Right ventricle myocardium superior (tissue), 1 donor: Measurements from ENCODE around the gene S100A4. TPM values are rescaled to one million over a fixed set of nuclear protein-coding genes. Genes with fewer than 3 reads are reported as not detected.
A peak's percentile ranks its signal among the peaks of the same experiment; 100 is the strongest.

Source experiments
- ATAC-seq: fragments of 200-7000 bp; cut with Tn5 transposase; one replicate; pipeline ENCODE4 v1.9.1; 2020; ENCODE audit warnings: mild to moderate bottlenecking; ENCODE audit not compliant: poor library complexity
- DNase-seq: peaks from one replicate; pipeline ENCODE4 v3.0.0-alpha.2; 2020
- intact Hi-C: fragments of 100-400 bp; cut with DNase I; formaldehyde crosslinking; loops from one replicate; pipeline ENCODE4 v1.11.2; 2022
- total RNA-seq: library from RNA; stranded (reverse); fragmentation: NEBNext Ultra II Directional; extraction: Animal tissue kit (Norgen Biotek cat#: 25700); gene quantifications from one replicate; pipeline ENCODE4 v1.2.1, GENCODE V29; 2021
- donor health status: DM: no; HTN: yes; CAD: no; lungs with severe emphysema.

S100A4 gene
- total RNA-seq, 1 donor from 2014 or later: 130 TPM

DNA sequence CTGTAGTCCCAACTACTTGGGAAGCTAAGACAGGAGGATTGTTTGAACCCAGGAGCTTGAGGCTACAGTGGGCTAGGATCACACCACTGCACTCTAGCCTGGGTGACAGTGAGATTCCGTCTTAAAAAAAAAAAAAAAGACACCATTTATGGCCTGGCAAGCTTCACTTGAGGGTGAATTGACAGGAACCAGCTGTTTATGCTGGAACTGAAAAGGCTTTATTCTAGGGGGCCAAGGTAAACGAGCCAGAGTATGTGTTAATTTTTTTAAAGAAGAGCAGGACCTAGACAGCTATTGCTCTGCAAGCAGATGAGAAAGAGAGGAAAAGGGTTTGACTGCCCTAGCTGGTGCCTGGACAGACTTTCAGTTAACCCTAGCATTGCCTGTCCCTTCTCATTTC lies 46.9 kb downstream of the S100A4 start:
- no peak for ATAC-seq
- intact Hi-C loops: no loop called here
- DNase-seq: no peak

- intact Hi-C loops: loop anchor here (2.0 kb wide), 1 partner anchor 143 kb away; no protein-coding TSS in a partner anchor
- ATAC-seq: no peak
- no peak for DNase-seq
Measured at GRCh38 chr1:153495536-153495935, 50.1 kb downstream of the S100A4 start.

GRCh38 chr1:153494976-153495535 lies 50.5 kb downstream of the S100A4 start:
- ATAC-seq: peak; percentile 72
- peak; percentile 88 for DNase-seq
- intact Hi-C loops: loop anchor here (2.0 kb wide), 1 partner anchor 142 kb away; no protein-coding TSS in a partner anchor

Other genes with a start within 250 kb of the S100A4 start
- not detected for gene PGLYRP3, start 232.9 kb downstream of the S100A4 start, total RNA-seq
- gene PGLYRP4, start 197.0 kb downstream of the S100A4 start, total RNA-seq: not detected
- 111 TPM for gene S100A9, start 188.0 kb downstream of the S100A4 start, total RNA-seq
- gene S100A12, start 170.2 kb downstream of the S100A4 start, total RNA-seq: 2.4 TPM
- 42.5 TPM for gene S100A8, start 154.7 kb downstream of the S100A4 start, total RNA-seq
- not detected for gene S100A7A, start 129.3 kb downstream of the S100A4 start, total RNA-seq
- gene S100A7, start 85.2 kb downstream of the S100A4 start, total RNA-seq: not detected
- gene S100A6, start 9.8 kb downstream of the S100A4 start, total RNA-seq: 260 TPM
- not detected for gene S100A5, start 4.9 kb downstream of the S100A4 start, total RNA-seq
- gene S100A3, start 3.5 kb upstream of the S100A4 start, total RNA-seq: 0.70 TPM
- gene S100A2, start 20.0 kb upstream of the S100A4 start, total RNA-seq: 2.3 TPM
- 44.3 TPM for gene S100A16, start 67.3 kb upstream of the S100A4 start, total RNA-seq
- 5.8 TPM for gene S100A14, start 70.5 kb upstream of the S100A4 start, total RNA-seq
- gene S100A13, start 81.7 kb upstream of the S100A4 start, total RNA-seq: 153 TPM
- gene S100A1, start 82.6 kb upstream of the S100A4 start, total RNA-seq: 2,267 TPM
- gene CHTOP, start 88.3 kb upstream of the S100A4 start, total RNA-seq: 68.1 TPM
- 57.2 TPM for gene SNAPIN, start 112.9 kb upstream of the S100A4 start, total RNA-seq
- gene ILF2, start 125.2 kb upstream of the S100A4 start, total RNA-seq: 55.3 TPM
- 10.0 TPM for gene NPR1, start 132.9 kb upstream of the S100A4 start, total RNA-seq
- gene INTS3, start 182.2 kb upstream of the S100A4 start, total RNA-seq: 31.8 TPM
- gene SLC27A3, start 229.6 kb upstream of the S100A4 start, total RNA-seq: 12.0 TPM